HepG2 (cell line): ENCODE data around the gene ANXA5. TPM values are rescaled to one million over a fixed set of nuclear protein-coding genes. Genes with fewer than 3 reads are reported as not detected.

Source experiments
- ATAC-seq: fragments of 200-7000 bp; cut with Tn5 transposase; 3 replicates; pipeline ENCODE4 v1.9.1; 2020; ENCODE audit warnings: mild to moderate bottlenecking, moderate library complexity
- BruUV-seq: library from RNA; stranded (reverse); fragments of 400-500 nt; replicated peaks from 2 replicates; lab custom pipeline; 2021; lab: Mats Ljungman, UMichigan
- CTCF ChIA-PET: fragments of 300-600 bp; formaldehyde crosslinking; extraction: SDS; loops from one replicate; lab custom pipeline; 2021; ENCODE audit warnings: low total read pairs, inconsistent platforms, low intra/inter-chr PET ratio; lab: Yijun Ruan, JAX
- POLR2A ChIA-PET: fragments of 350-600 bp; sonication (Branson Sonifier 250); formaldehyde crosslinking; loops from one replicate; lab custom pipeline; 2020; ENCODE audit warnings: antibody characterized with exemption, inconsistent platforms; lab: Yijun Ruan, JAX
- DNase-seq: peaks from one replicate; pipeline ENCODE4 v3.0.0-alpha.2; 2015; ENCODE audit warnings: low spot score
- FAIRE-seq: peaks from 3 replicates; lab custom pipeline; 2011; peaks lifted over from hg19 to GRCh38; lab: Jason Lieb, UNC
- H2AFZ ChIP-seq: one replicate; pipeline ENCODE4 v1.6.1; 2011; ENCODE audit warnings: low read length, inconsistent platforms
- H3K27ac ChIP-seq: fragments of 300-600 bp; 3 replicates; pipeline ENCODE4 v1.8.0; 2011; ENCODE audit warnings: mixed run types, mild to moderate bottlenecking, mixed read lengths, low read length, inconsistent platforms; ENCODE audit not compliant: insufficient read depth; ENCODE audit errors: extremely low read length
- H3K27me3 ChIP-seq, 2 experiments: fragments of 200-600 bp in 1 of 2; 2 replicates in 1 of 2; 3 replicates in 1 of 2; pipeline versions ENCODE4 v1.6.0 to v1.8.0; 2011; ENCODE audit warnings: low read length in 2 of 2, mild to moderate bottlenecking in 2 of 2, moderate library complexity in 2 of 2, inconsistent platforms in 1 of 2; ENCODE audit not compliant: insufficient read depth in 2 of 2, control insufficient read depth in 1 of 2
- H3K36me3 ChIP-seq, 2 experiments: fragments of 200-600 bp in 1 of 2; replicated peaks in 1 of 2; 2 replicates in 1 of 2; 3 replicates in 1 of 2; pipeline versions ENCODE4 v1.5.1 to v1.8.0; 2011; ENCODE audit warnings: low read length in 2 of 2, inconsistent platforms in 1 of 2; ENCODE audit not compliant: insufficient read depth in 2 of 2, control insufficient read depth in 1 of 2
- H3K4me1 ChIP-seq: 2 replicates; pipeline ENCODE4 v1.5.1; 2012; ENCODE audit warnings: low read length, inconsistent platforms; ENCODE audit not compliant: insufficient read depth
- H3K4me2 ChIP-seq: 2 replicates; pipeline ENCODE4 v1.6.0; 2011; ENCODE audit warnings: low read depth, low read length, inconsistent platforms
- H3K4me3 ChIP-seq, 3 experiments: fragments of 200-600 bp in 1 of 3; sonication (generic), shearing (Covaris generic) in 1 of 3; replicated peaks in 1 of 3; 2 replicates each; pipeline ENCODE4 v1.5.1; 2011 to 2016; ENCODE audit warnings: low read length in 3 of 3, inconsistent platforms in 2 of 3, low read depth in 2 of 3, mild to moderate bottlenecking in 2 of 3, control low read depth in 1 of 3, mixed read lengths in 1 of 3; ENCODE audit not compliant: insufficient read depth in 1 of 3
- H3K79me2 ChIP-seq: one replicate; pipeline ENCODE4 v1.6.1; 2011; ENCODE audit warnings: low read length, inconsistent platforms; ENCODE audit not compliant: insufficient read depth
- H3K9ac ChIP-seq: 2 replicates; pipeline ENCODE4 v1.6.0; 2011; ENCODE audit warnings: mild to moderate bottlenecking, low read depth, low read length, inconsistent platforms; ENCODE audit not compliant: insufficient read depth
- H3K9me3 ChIP-seq: 2 replicates; pipeline ENCODE4 v1.5.1; 2012; ENCODE audit warnings: mild to moderate bottlenecking, low read length
- H4K20me1 ChIP-seq: 2 replicates; pipeline ENCODE4 v1.6.0; 2011; ENCODE audit warnings: inconsistent platforms, mild to moderate bottlenecking, low read length, moderate library complexity; ENCODE audit not compliant: insufficient read depth
- EEA1 ChIP-seq: sonication (generic); formaldehyde crosslinking; IDR thresholded peaks from 2 replicates; pipeline ENCODE4 v1.5.1; 2020; ENCODE audit warnings: mild to moderate bottlenecking, missing genetic modification reagents, borderline replicate concordance
- HOXA7 ChIP-seq: sonication (generic); formaldehyde crosslinking; IDR thresholded peaks from 2 replicates; pipeline ENCODE4 v1.8.1; 2022; ENCODE audit warnings: mild to moderate bottlenecking, missing genetic modification reagents, moderate library complexity
- MZF1 ChIP-seq: sonication (generic); formaldehyde crosslinking; IDR thresholded peaks from 2 replicates; pipeline ENCODE4 v1.8.1; 2023; ENCODE audit warnings: mild to moderate bottlenecking, missing genetic modification reagents, borderline replicate concordance
- NFKB2 ChIP-seq: sonication (generic); formaldehyde crosslinking; IDR thresholded peaks from 2 replicates; pipeline ENCODE4 v1.4.0; 2020; ENCODE audit warnings: missing genetic modification reagents, borderline replicate concordance
- NFYC ChIP-seq: IDR thresholded peaks from 2 replicates; pipeline ENCODE4 v1.6.1; 2016; ENCODE audit warnings: missing genetic modification reagents, missing compliant biosample characterization
- NKX3-1 ChIP-seq: sonication (generic); formaldehyde crosslinking; IDR thresholded peaks from 2 replicates; pipeline ENCODE4 v1.5.0; 2020; ENCODE audit warnings: missing genetic modification reagents
- SIN3A ChIP-seq: IDR thresholded peaks from 2 replicates; pipeline ENCODE4 v1.6.1; 2011; ENCODE audit warnings: low read depth, mild to moderate bottlenecking, control low read depth, low read length, borderline replicate concordance
- TGIF2 ChIP-seq: IDR thresholded peaks from 2 replicates; pipeline ENCODE4 v1.6.1; 2016; ENCODE audit warnings: control low read depth, missing compliant biosample characterization
- ZBTB8A ChIP-seq: sonication (generic); formaldehyde crosslinking; IDR thresholded peaks from 2 replicates; pipeline ENCODE4 v1.4.0; 2020; ENCODE audit warnings: mild to moderate bottlenecking, low read depth, missing genetic modification reagents, borderline replicate concordance
- ZNF10 ChIP-seq: sonication (generic); formaldehyde crosslinking; IDR thresholded peaks from 2 replicates; pipeline ENCODE4 v1.4.0; 2020; ENCODE audit warnings: mild to moderate bottlenecking, low read depth, missing genetic modification reagents, borderline replicate concordance
- ZNF816 ChIP-seq: sonication (generic); formaldehyde crosslinking; IDR thresholded peaks from 2 replicates; pipeline ENCODE4 v1.8.0; 2022; ENCODE audit warnings: missing genetic modification reagents, mild to moderate bottlenecking, borderline replicate concordance
- ZSCAN9 ChIP-seq: IDR thresholded peaks from 2 replicates; pipeline ENCODE4 v1.6.1; 2016; ENCODE audit warnings: borderline replicate concordance
- WGBS: methylation state at CpG from one replicate; pipeline ENCODE4 v1.1.6; 2017; ENCODE audit warnings: low lambda C conversion rate; 5-methylcytosine and 5-hydroxymethylcytosine counted together
- in situ Hi-C: cut with HindIII; loops from 2 replicates; pipeline ENCODE4 v1.10.0; 2017; ENCODE audit warnings: low pct_unique_long_range_greater_than_20kb; ENCODE audit not compliant: extremely low pct_ligation_motif_present
- intact Hi-C: fragments of 100-400 bp; cut with micrococcal nuclease; formaldehyde crosslinking; loops from one replicate; pipeline ENCODE4 v1.10.0; 2022; ENCODE audit not compliant: unreplicated experiment
- polyA plus RNA-seq, 8 experiments: library from polyadenylated mRNA; depleted of rRNA in 3 of 8; stranded (reverse) in 7 of 8; unstranded in 1 of 8; fragments of >200 nt; fragmentation: Illumina TruSeq in 4 of 8; extraction: Trizol in 4 of 8; gene quantifications; 2 replicates each; pipeline versions ENCODE4 v1.2.1 to v1.2.3, GENCODE V29; 2011 to 2016; ENCODE audit warnings: low read depth in 4 of 8, missing spikeins in 1 of 8, mixed read lengths in 1 of 8; ENCODE audit not compliant: insufficient read depth in 1 of 8
- total RNA-seq, 5 experiments: library from RNA; depleted of rRNA; stranded (reverse); fragments of >200 nt; fragmentation: Illumina TruSeq; extraction: Trizol; gene quantifications; 2 replicates each; pipeline ENCODE4 v1.2.3, GENCODE V29; 2016; ENCODE audit warnings: low read depth in 1 of 5
- TF ChIP-seq, protein P1 (sequence below): sonication (generic); formaldehyde crosslinking; IDR thresholded peaks from 2 replicates; pipeline ENCODE4 v1.5.0; 2020; ENCODE audit warnings: missing genetic modification reagents
- TF ChIP-seq, protein P2 (sequence below): IDR thresholded peaks from 2 replicates; pipeline ENCODE4 v1.6.1; 2012; ENCODE audit warnings: low read length, improper control_type of control experiment

ANXA5 gene
- total and polyA plus RNA-seq, 2 of the 13 experiments (the other 11 are each of a cell fraction or from before 2014, with no cell fraction given) = 209 to 342 TPM

DNA sequence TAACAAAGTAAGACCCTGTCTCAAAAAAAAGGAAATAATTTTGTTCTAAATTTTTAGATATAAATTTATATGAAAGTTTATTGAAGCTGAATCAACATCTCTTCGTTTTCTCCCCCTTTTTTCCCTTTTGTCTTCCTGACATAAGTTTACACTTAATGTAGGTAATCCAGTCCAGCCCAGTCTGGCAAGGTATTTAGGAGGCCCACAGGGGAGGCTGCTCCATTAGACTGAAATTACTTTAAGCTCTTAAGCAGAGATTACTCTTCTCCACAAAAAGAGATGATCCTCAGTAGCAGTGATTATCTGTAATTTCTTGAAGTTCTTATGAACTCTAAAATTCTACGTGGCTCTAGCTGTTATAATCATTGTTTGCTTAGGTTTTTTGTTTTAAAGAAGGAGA is 46.0 kb downstream of the ANXA5 start:
- H3K4me1 ChIP-seq = no peaks in the 10 kb centered on the region
- FAIRE-seq (no peak), ATAC-seq (no peak), DNase-seq (no peak)
- no peak overlapping the region for H3K9ac ChIP-seq
- 9% methylated on average over 2 of the region's 2 CpGs for WGBS
- no peak overlapping the region for H3K4me3 ChIP-seq
- no TSS peak for BruUV-seq
- no peaks in the 10 kb centered on the region for H4K20me1 ChIP-seq
- H3K9me3 ChIP-seq = no peaks in the 10 kb centered on the region
- ChIA-PET POLR2A (no interaction called here), CTCF (no interaction called here)
- intact Hi-C loops = loop anchor here (10.0 kb wide), 1 partner anchor 376 kb away; no protein-coding TSS in a partner anchor
- no peaks in the 10 kb centered on the region for H3K36me3 ChIP-seq
- TF ChIP-seq, protein P1, sequence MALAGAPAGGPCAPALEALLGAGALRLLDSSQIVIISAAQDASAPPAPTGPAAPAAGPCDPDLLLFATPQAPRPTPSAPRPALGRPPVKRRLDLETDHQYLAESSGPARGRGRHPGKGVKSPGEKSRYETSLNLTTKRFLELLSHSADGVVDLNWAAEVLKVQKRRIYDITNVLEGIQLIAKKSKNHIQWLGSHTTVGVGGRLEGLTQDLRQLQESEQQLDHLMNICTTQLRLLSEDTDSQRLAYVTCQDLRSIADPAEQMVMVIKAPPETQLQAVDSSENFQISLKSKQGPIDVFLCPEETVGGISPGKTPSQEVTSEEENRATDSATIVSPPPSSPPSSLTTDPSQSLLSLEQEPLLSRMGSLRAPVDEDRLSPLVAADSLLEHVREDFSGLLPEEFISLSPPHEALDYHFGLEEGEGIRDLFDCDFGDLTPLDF (CRISPR knock-in tag) = no peak
- no peak for TF ChIP-seq NFYC
- no peak for TF ChIP-seq NKX3-1 (CRISPR knock-in tag)
- no peak for TF ChIP-seq ZNF10 (CRISPR knock-in tag)
- TF ChIP-seq, protein P2, sequence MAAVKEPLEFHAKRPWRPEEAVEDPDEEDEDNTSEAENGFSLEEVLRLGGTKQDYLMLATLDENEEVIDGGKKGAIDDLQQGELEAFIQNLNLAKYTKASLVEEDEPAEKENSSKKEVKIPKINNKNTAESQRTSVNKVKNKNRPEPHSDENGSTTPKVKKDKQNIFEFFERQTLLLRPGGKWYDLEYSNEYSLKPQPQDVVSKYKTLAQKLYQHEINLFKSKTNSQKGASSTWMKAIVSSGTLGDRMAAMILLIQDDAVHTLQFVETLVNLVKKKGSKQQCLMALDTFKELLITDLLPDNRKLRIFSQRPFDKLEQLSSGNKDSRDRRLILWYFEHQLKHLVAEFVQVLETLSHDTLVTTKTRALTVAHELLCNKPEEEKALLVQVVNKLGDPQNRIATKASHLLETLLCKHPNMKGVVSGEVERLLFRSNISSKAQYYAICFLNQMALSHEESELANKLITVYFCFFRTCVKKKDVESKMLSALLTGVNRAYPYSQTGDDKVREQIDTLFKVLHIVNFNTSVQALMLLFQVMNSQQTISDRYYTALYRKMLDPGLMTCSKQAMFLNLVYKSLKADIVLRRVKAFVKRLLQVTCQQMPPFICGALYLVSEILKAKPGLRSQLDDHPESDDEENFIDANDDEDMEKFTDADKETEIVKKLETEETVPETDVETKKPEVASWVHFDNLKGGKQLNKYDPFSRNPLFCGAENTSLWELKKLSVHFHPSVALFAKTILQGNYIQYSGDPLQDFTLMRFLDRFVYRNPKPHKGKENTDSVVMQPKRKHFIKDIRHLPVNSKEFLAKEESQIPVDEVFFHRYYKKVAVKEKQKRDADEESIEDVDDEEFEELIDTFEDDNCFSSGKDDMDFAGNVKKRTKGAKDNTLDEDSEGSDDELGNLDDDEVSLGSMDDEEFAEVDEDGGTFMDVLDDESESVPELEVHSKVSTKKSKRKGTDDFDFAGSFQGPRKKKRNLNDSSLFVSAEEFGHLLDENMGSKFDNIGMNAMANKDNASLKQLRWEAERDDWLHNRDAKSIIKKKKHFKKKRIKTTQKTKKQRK = no peak
- no peak for TF ChIP-seq NFKB2 (CRISPR knock-in tag)
- no peak for TF ChIP-seq SIN3A
- no peak for TF ChIP-seq ZSCAN9 (CRISPR knock-in tag)
- no peak for TF ChIP-seq HOXA7 (CRISPR knock-in tag)
- no peak for TF ChIP-seq ZNF816
- TF ChIP-seq ZBTB8A (CRISPR knock-in tag) = no peak
- TF ChIP-seq TGIF2 = no peak
- TF ChIP-seq MZF1 (CRISPR knock-in tag) = no peak
- TF ChIP-seq EEA1 = no peak
- H2AFZ ChIP-seq = no peak overlapping the region
- no peak overlapping the region for H3K27ac ChIP-seq
- in situ Hi-C loops = loop anchor here (10.0 kb wide), 2 partner anchors 186 to 276 kb away; no protein-coding TSS in a partner anchor
- H3K4me2 ChIP-seq = no peak overlapping the region
- no peaks in the 10 kb centered on the region for H3K79me2 ChIP-seq
- no peaks in the 10 kb centered on the region for H3K27me3 ChIP-seq
